CD4-positive, alpha-beta memory T cell (primary cell): ENCODE measurements around the gene BTAF1. TPM values are rescaled to one million over a fixed set of nuclear protein-coding genes. Genes with fewer than 3 reads are reported as not detected.

ENCODE experiments used
- CTCF ChIA-PET: fragments of 350-600 bp; sonication (Branson Sonifier 250); formaldehyde crosslinking; loops from one replicate; lab custom pipeline; 2021; ENCODE audit warnings: inconsistent platforms; ENCODE audit not compliant: partially characterized antibody; lab: Charles Lee
- POLR2A ChIA-PET: fragments of 350-600 bp; sonication (Branson Sonifier 250); formaldehyde crosslinking; loops from one replicate; lab custom pipeline; 2021; ENCODE audit not compliant: partially characterized antibody; lab: Charles Lee
- DNase-seq, 5 donors: peaks; one replicate each; pipeline versions ENCODE4 v3.0.0 to v3.0.0-alpha.2; 2020 to 2022; ENCODE audit warnings: mixed read lengths in 1 of 5
- H3K27ac ChIP-seq: one replicate; pipeline ENCODE4 v1.7.0; 2013; ENCODE audit warnings: low read depth, low read length
- H3K27me3 ChIP-seq: 2 replicates; pipeline ENCODE4 v1.7.0; 2013; ENCODE audit warnings: mild to moderate bottlenecking, low read length, moderate library complexity; ENCODE audit not compliant: insufficient read depth
- H3K36me3 ChIP-seq: 2 replicates; pipeline ENCODE4 v1.7.0; 2013; ENCODE audit warnings: mild to moderate bottlenecking, low read length, moderate library complexity; ENCODE audit not compliant: insufficient read depth
- H3K4me1 ChIP-seq: 2 replicates; pipeline ENCODE4 v1.7.0; 2013; ENCODE audit warnings: mild to moderate bottlenecking, low read length, moderate library complexity; ENCODE audit not compliant: insufficient read depth
- H3K4me3 ChIP-seq, 2 donors: one replicate each; pipeline ENCODE4 v1.7.0; 2013; ENCODE audit warnings: low read length in 2 of 2, mild to moderate bottlenecking in 1 of 2
- H3K9me3 ChIP-seq, 2 donors: one replicate each; pipeline ENCODE4 v1.7.0; 2013; ENCODE audit warnings: low read length in 2 of 2, control low read depth in 1 of 2; ENCODE audit not compliant: control insufficient read depth in 1 of 2
- H3K27ac Mint-ChIP-seq, 7 donors: one replicate each; pipeline ENCODE4 v1.8.0; 2020 to 2021; ENCODE audit warnings: mixed read lengths in 7 of 7, mild to moderate bottlenecking in 6 of 7, inconsistent platforms in 3 of 7, moderate library complexity in 3 of 7
- H3K27me3 Mint-ChIP-seq, 2 donors: one replicate each; pipeline ENCODE4 v1.8.0; 2020 to 2021; ENCODE audit warnings: mixed read lengths in 2 of 2
- H3K36me3 Mint-ChIP-seq, 2 donors: one replicate each; pipeline ENCODE4 v1.8.0; 2020 to 2021; ENCODE audit warnings: mixed read lengths in 2 of 2, inconsistent platforms in 1 of 2, mild to moderate bottlenecking in 1 of 2
- H3K4me1 Mint-ChIP-seq, 4 donors: one replicate each; pipeline ENCODE4 v1.8.0; 2020 to 2021; ENCODE audit warnings: mixed read lengths in 4 of 4, mild to moderate bottlenecking in 1 of 4
- H3K4me3 Mint-ChIP-seq, 8 donors: one replicate each; pipeline ENCODE4 v1.8.0; 2020 to 2021; ENCODE audit warnings: mixed read lengths in 8 of 8, mild to moderate bottlenecking in 7 of 8, moderate library complexity in 6 of 8, inconsistent platforms in 3 of 8
- H3K9me3 Mint-ChIP-seq, 8 donors: one replicate each; pipeline ENCODE4 v1.8.0; 2020 to 2021; ENCODE audit warnings: mixed read lengths in 8 of 8, mild to moderate bottlenecking in 5 of 8, inconsistent platforms in 3 of 8, moderate library complexity in 1 of 8
- intact Hi-C: fragments of 100-400 bp; cut with micrococcal nuclease; formaldehyde crosslinking; loops from one replicate; pipeline ENCODE4 v1.15.1; 2023
- polyA plus RNA-seq, 2 donors: library from polyadenylated mRNA; unstranded; fragments of 300-500 nt; fragmentation: Illumina TruSeq; gene quantifications; one replicate each; pipeline ENCODE4 v1.2.3, GENCODE V29; 2021
- total RNA-seq, 2 experiments: library from RNA; stranded (reverse); gene quantifications; one replicate each; pipeline ENCODE4 v1.2.3, GENCODE V29; 2021

Gene BTAF1
- total and polyA plus RNA-seq, 4 experiments from 2014 or later: 6.0 to 76.9 (median 41.5) TPM

- Mint-ChIP-seq H3K36me3 (peaks cover 13 to 21% of the 10 kb centered on the region in 2 donors), H3K9me3 (no peaks in the 10 kb centered on the region), H3K27me3 (no peaks in the 10 kb centered on the region), H3K4me1 (peaks cover 36 to 58% (median 45%) of the 10 kb centered on the region in 4 donors), H3K4me3 (peak overlapping the region; percentile 26 to 99 (median 92)), H3K27ac (peak overlapping the region in 3 of 7 donors; percentile 96 to 100 (median 99))
- Histone ChIP-seq H3K27ac (no peak overlapping the region), H3K27me3 (no peaks in the 10 kb centered on the region), H3K36me3 (no peaks in the 10 kb centered on the region), H3K9me3 (no peaks in the 10 kb centered on the region), H3K4me3 (no peak overlapping the region), H3K4me1 (peaks cover 56% of the 10 kb centered on the region)
- ChIA-PET POLR2A (interaction anchor here (2.3 to 3.8 kb wide), 2 partner anchors 17 to 126 kb away, joined by 40 to 65 read pairs; partner anchors contain the start of genes FGFBP3 and TNKS2), CTCF (interaction anchor here (2.0 to 7.1 kb wide), 3 partner anchors 11 to 127 kb away, joined by 5 to 54 read pairs (median 32); partner anchors contain the start of genes FGFBP3 and TNKS2)
- intact Hi-C loops: loop anchor here (2.0 kb wide), 1 partner anchor 762 kb away; no protein-coding TSS in a partner anchor
- DNase-seq: no peak
Observed at GRCh38 chr10:91925022-91925320, 1.4 kb downstream of the BTAF1 start.

GRCh38 chr10:91930939-91931338 lies 7.4 kb downstream of the BTAF1 start:
- CTCF ChIA-PET: interaction anchor here (1.5 kb wide), 1 partner anchor 543 kb away, joined by 5 read pairs; no protein-coding TSS in a partner anchor
- no peaks in the 10 kb centered on the region for H3K9me3 Mint-ChIP-seq
- Histone ChIP-seq H3K4me1 (peaks cover 63% of the 10 kb centered on the region), H3K27me3 (no peaks in the 10 kb centered on the region), H3K4me3 (no peak overlapping the region), H3K27ac (no peak overlapping the region), H3K9me3 (no peaks in the 10 kb centered on the region), H3K36me3 (peaks cover 2% of the 10 kb centered on the region)
- H3K4me3 Mint-ChIP-seq: no peak overlapping the region
- H3K36me3 Mint-ChIP-seq: peaks cover 24 to 38% of the 10 kb centered on the region in 2 donors
- intact Hi-C loops: no loop called here
- no peak for DNase-seq
- POLR2A ChIA-PET: interaction anchor here (1.1 kb wide), 1 partner anchor 10 kb away, joined by 3 read pairs; no protein-coding TSS in a partner anchor
- peaks cover 53 to 75% (median 64%) of the 10 kb centered on the region in 4 donors for H3K4me1 Mint-ChIP-seq
- H3K27ac Mint-ChIP-seq: no peak overlapping the region
- H3K27me3 Mint-ChIP-seq: no peaks in the 10 kb centered on the region

GRCh38 chr10:91931526-91932190 lies 8.1 kb downstream of the BTAF1 start:
- Mint-ChIP-seq H3K27ac (peak overlapping the region in 5 of 7 donors; percentile 9 to 88 (median 18)), H3K27me3 (no peaks in the 10 kb centered on the region), H3K4me1 (peaks cover 51 to 74% (median 62%) of the 10 kb centered on the region in 4 donors), H3K4me3 (peak overlapping the region in 1 of 8 donors; percentile 32), H3K36me3 (peaks cover 24 to 40% of the 10 kb centered on the region in 2 donors), H3K9me3 (no peaks in the 10 kb centered on the region)
- H3K27ac ChIP-seq: no peak overlapping the region
- DNase-seq: no peak
- intact Hi-C loops: no loop called here
- ChIA-PET CTCF (interaction anchor here (0.7 to 1.5 kb wide), 3 partner anchors 13 to 544 kb away, joined by 3 to 5 read pairs (median 3); no protein-coding TSS in a partner anchor), POLR2A (interaction anchor here (0.8 to 1.5 kb wide), 3 partner anchors 8 to 135 kb away, joined by 3 to 10 read pairs (median 3); partner anchors contain the start of gene BTAF1)
- peaks cover 9% of the 10 kb centered on the region for H3K36me3 ChIP-seq
- H3K4me1 ChIP-seq: peaks cover 56% of the 10 kb centered on the region
- no peak overlapping the region for H3K4me3 ChIP-seq
- no peaks in the 10 kb centered on the region for H3K27me3 ChIP-seq
- no peaks in the 10 kb centered on the region for H3K9me3 ChIP-seq

- intact Hi-C loops: no loop called here
- Mint-ChIP-seq H3K4me3 (no peak overlapping the region), H3K4me1 (peaks cover 49 to 73% (median 58%) of the 10 kb centered on the region in 4 donors), H3K27me3 (no peaks in the 10 kb centered on the region), H3K9me3 (no peaks in the 10 kb centered on the region), H3K36me3 (peaks cover 28 to 44% of the 10 kb centered on the region in 2 donors), H3K27ac (peak overlapping the region in 2 of 7 donors; percentile 14 to 42)
- no peak for DNase-seq
- H3K36me3 ChIP-seq: peaks cover 9% of the 10 kb centered on the region
- no peak overlapping the region for H3K27ac ChIP-seq
- POLR2A ChIA-PET: interaction anchor here (1.5 kb wide), 1 partner anchor 9 kb away, joined by 10 read pairs; the partner anchor contains the start of gene BTAF1
- CTCF ChIA-PET: interaction anchor here (1.2 kb wide), 2 partner anchors 19 to 174 kb away, joined by 3 read pairs; no protein-coding TSS in a partner anchor
- no peaks in the 10 kb centered on the region for H3K27me3 ChIP-seq
- peaks cover 47% of the 10 kb centered on the region for H3K4me1 ChIP-seq
- H3K4me3 ChIP-seq: no peak overlapping the region
- no peaks in the 10 kb centered on the region for H3K9me3 ChIP-seq
Observed at GRCh38 chr10:91932737-91933136, 9.2 kb downstream of the BTAF1 start.

- Mint-ChIP-seq H3K27ac (no peak overlapping the region), H3K4me1 (peaks cover 44 to 63% (median 55%) of the 10 kb centered on the region in 4 donors), H3K4me3 (no peak overlapping the region), H3K27me3 (no peaks in the 10 kb centered on the region), H3K9me3 (no peaks in the 10 kb centered on the region), H3K36me3 (peaks cover 28 to 51% of the 10 kb centered on the region in 2 donors)
- POLR2A ChIA-PET: interaction anchor here (1.3 kb wide), 2 partner anchors 10 to 12 kb away, joined by 5 to 8 read pairs; partner anchors contain the start of gene BTAF1
- CTCF ChIA-PET: interaction anchor here (1.0 to 1.2 kb wide), 2 partner anchors 23 kb away, joined by 3 read pairs; no protein-coding TSS in a partner anchor
- DNase-seq: no peak
- intact Hi-C loops: no loop called here
- Histone ChIP-seq H3K4me1 (peaks cover 27% of the 10 kb centered on the region), H3K4me3 (no peak overlapping the region), H3K27ac (no peak overlapping the region), H3K9me3 (no peaks in the 10 kb centered on the region), H3K27me3 (no peaks in the 10 kb centered on the region), H3K36me3 (peaks cover 9% of the 10 kb centered on the region)
Observed at GRCh38 chr10:91935886-91936285, 12.3 kb downstream of the BTAF1 start.

GRCh38 chr10:91939653-91940052 lies 16.1 kb downstream of the BTAF1 start:
- Mint-ChIP-seq H3K36me3 (peaks cover 33 to 53% of the 10 kb centered on the region in 2 donors), H3K4me1 (peaks cover 17 to 34% (median 27%) of the 10 kb centered on the region in 4 donors), H3K27ac (no peak overlapping the region), H3K4me3 (no peak overlapping the region), H3K9me3 (no peaks in the 10 kb centered on the region), H3K27me3 (no peaks in the 10 kb centered on the region)
- peaks cover 14% of the 10 kb centered on the region for H3K36me3 ChIP-seq
- no peak overlapping the region for H3K4me3 ChIP-seq
- intact Hi-C loops: no loop called here
- CTCF ChIA-PET: no interaction called here
- DNase-seq: no peak
- no peaks in the 10 kb centered on the region for H3K9me3 ChIP-seq
- POLR2A ChIA-PET: no interaction called here
- H3K27ac ChIP-seq: no peak overlapping the region
- H3K4me1 ChIP-seq: peaks cover 3% of the 10 kb centered on the region
- no peaks in the 10 kb centered on the region for H3K27me3 ChIP-seq

- H3K36me3 Mint-ChIP-seq: peaks cover 23 to 49% of the 10 kb centered on the region in 2 donors
- Histone ChIP-seq H3K4me1 (peaks cover 4% of the 10 kb centered on the region), H3K9me3 (no peaks in the 10 kb centered on the region), H3K27me3 (no peaks in the 10 kb centered on the region), H3K27ac (no peak overlapping the region), H3K4me3 (no peak overlapping the region), H3K36me3 (peaks cover 7% of the 10 kb centered on the region)
- intact Hi-C loops: no loop called here
- no peaks in the 10 kb centered on the region for H3K27me3 Mint-ChIP-seq
- POLR2A ChIA-PET: interaction anchor here (0.8 to 0.9 kb wide), 2 partner anchors 11 to 18 kb away, joined by 3 to 5 read pairs; partner anchors contain the start of gene BTAF1
- CTCF ChIA-PET: interaction anchor here (1.3 kb wide), 1 partner anchor 29 kb away, joined by 3 read pairs; no protein-coding TSS in a partner anchor
- H3K9me3 Mint-ChIP-seq: no peaks in the 10 kb centered on the region
- H3K4me3 Mint-ChIP-seq: no peak overlapping the region
- DNase-seq: no peak
- H3K4me1 Mint-ChIP-seq: peaks cover 12 to 25% (median 19%) of the 10 kb centered on the region in 4 donors
- no peak overlapping the region for H3K27ac Mint-ChIP-seq
Observed at GRCh38 chr10:91941426-91941825, 17.9 kb downstream of the BTAF1 start.
